ENCODE results near the gene TBC1D1.

GRCh38 chr4:37938208-37938607 lies 47.3 kb downstream of the TBC1D1 start:
- TF ChIP-seq CTCF (IDR thresholded peaks at IDR 0.05; ENCODE audit: control extremely low read depth in 1 of 3, insufficient read depth in 1 of 3, low read depth in 1 of 3, low read length in 3 of 3) (no peak), RNF2 (IDR thresholded peaks at IDR 0.05; ENCODE audit: borderline replicate concordance, low read depth, low read length, missing control alignments, poor library complexity, severe bottlenecking) (no peak), POU5F1 (IDR thresholded peaks at IDR 0.05; ENCODE audit: low read depth, low read length) (no peak), POLR2AphosphoS5 (IDR thresholded peaks at IDR 0.05; ENCODE audit: low read depth, low read length) (no peak), TCF12 (IDR thresholded peaks at IDR 0.05; ENCODE audit: low read depth, low read length) (no peak), POLR2A (IDR thresholded peaks at IDR 0.05; ENCODE audit: control extremely low read depth in 1 of 2, low read depth in 2 of 2, low read length in 2 of 2) (no peak)
